ENCODE measurements around the gene CPA3. TPM values are rescaled to one million over a fixed set of nuclear protein-coding genes. Genes with fewer than 3 reads are reported as not detected.

Gene CPA3, protein sequence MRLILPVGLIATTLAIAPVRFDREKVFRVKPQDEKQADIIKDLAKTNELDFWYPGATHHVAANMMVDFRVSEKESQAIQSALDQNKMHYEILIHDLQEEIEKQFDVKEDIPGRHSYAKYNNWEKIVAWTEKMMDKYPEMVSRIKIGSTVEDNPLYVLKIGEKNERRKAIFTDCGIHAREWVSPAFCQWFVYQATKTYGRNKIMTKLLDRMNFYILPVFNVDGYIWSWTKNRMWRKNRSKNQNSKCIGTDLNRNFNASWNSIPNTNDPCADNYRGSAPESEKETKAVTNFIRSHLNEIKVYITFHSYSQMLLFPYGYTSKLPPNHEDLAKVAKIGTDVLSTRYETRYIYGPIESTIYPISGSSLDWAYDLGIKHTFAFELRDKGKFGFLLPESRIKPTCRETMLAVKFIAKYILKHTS
- 1 to 10 TPM in 3 of 4 donors, under 1 TPM in 1; 0.74 to 3.8 (median 1.3) TPM for total RNA-seq
- under 1 TPM; 0.34 to 0.68 (median 0.35) TPM for polyA plus RNA-seq
- long read RNA-seq, donor 1: 0 reads
- long read RNA-seq, donor 2: 0 reads

DNA sequence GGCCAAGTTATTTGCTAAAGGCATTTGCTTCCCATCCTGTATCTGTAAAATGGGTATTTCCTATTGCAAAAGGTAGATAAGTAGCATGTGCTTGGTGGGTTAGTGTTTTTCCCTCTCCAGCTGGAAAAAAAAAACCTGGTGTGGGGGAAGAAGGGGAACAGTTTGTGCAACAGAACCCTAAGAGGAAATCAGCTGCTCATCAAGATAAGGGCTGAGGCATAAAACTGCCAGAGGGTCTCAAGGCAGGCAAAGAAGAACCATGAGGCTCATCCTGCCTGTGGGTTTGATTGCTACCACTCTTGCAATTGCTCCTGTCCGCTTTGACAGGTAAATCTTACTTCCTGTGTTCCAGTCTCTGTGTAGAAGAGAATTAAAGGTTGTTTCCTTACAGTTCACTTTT, at the start of gene CPA3:
CPA3 (plus strand) TSS at position 248 of the 400 bp plus-strand sequence; CDS start at position 260, 12 bp downstream.
- DNase-seq: no peak
- intact Hi-C loops (cut with DNase I): loop anchor here in 1 of 2 donors (1.0 to 10.0 kb wide), 2 partner anchors 77 to 410 kb away; no protein-coding TSS in a partner anchor
- ATAC-seq: no peak
- Histone ChIP-seq H3K36me3 (ENCODE audit: insufficient read depth in 1 of 2, low read depth in 1 of 2) (no peaks in the 10 kb centered on the region), H3K4me3 (no peak within 1 kb of the TSS), H3K27me3 (ENCODE audit: insufficient read depth in 3 of 3, low read length in 2 of 3) (no peaks in the 10 kb centered on the region), H3K27ac (no peak within 1 kb of the TSS), H3K4me1 (peaks cover 16% of the 10 kb centered on the region), H3K9me3 (no peaks in the 10 kb centered on the region)
- 76 to 84% (median 83%) methylated on average over 1 of the region's 1 CpG for WGBS, 3 donors
- TF ChIP-seq, protein P1, sequence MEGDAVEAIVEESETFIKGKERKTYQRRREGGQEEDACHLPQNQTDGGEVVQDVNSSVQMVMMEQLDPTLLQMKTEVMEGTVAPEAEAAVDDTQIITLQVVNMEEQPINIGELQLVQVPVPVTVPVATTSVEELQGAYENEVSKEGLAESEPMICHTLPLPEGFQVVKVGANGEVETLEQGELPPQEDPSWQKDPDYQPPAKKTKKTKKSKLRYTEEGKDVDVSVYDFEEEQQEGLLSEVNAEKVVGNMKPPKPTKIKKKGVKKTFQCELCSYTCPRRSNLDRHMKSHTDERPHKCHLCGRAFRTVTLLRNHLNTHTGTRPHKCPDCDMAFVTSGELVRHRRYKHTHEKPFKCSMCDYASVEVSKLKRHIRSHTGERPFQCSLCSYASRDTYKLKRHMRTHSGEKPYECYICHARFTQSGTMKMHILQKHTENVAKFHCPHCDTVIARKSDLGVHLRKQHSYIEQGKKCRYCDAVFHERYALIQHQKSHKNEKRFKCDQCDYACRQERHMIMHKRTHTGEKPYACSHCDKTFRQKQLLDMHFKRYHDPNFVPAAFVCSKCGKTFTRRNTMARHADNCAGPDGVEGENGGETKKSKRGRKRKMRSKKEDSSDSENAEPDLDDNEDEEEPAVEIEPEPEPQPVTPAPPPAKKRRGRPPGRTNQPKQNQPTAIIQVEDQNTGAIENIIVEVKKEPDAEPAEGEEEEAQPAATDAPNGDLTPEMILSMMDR (IDR thresholded peaks at IDR 0.05): no peak

DNA sequence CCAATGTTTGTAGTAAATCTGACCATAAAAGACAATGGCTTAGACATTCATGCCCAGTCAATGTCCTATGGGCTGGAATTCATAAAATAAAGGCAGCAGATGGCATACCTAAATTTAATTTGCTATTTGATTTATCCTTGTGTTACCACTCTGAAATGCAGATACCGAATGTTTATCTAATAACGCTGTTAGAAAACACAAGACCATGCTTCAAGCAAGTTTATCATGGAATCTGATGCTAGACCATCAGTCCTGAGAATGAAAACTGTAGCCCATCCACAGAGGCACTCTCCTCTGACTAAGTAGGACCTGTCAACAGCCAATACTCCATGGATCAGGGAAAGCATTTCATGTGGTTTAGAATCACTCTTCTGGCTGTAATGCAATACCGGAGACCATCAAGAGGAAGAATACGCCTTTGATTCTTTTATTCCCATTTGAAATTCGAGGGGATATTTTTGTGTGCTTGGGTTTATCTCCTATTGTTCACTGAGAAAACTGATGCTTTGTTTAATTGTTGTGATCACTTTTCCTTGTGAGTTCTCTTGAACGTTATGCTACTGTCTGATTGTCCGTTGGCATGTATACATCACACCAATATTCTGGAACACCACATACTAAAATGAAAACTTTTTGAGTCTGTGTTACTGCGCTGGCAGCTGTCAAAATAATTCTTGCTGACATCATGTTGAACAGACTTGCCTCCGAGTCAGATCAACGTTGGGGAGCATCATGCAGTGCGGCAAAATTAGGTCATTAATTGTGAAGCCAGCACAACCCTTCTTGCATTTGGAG, 49.6 kb upstream of the CPA3 start:
- Histone ChIP-seq H3K4me3 (no peak overlapping the region), H3K9me3 (no peaks in the 10 kb centered on the region), H3K36me3 (ENCODE audit: insufficient read depth in 1 of 2, low read depth in 1 of 2) (no peaks in the 10 kb centered on the region), H3K4me1 (no peaks in the 10 kb centered on the region), H3K27me3 (ENCODE audit: insufficient read depth in 3 of 3, low read length in 2 of 3) (no peaks in the 10 kb centered on the region), H3K27ac (no peak overlapping the region)
- TF ChIP-seq, protein P1 (IDR thresholded peaks at IDR 0.05): no peak
- WGBS, 3 donors: 26 to 32% (median 28%) methylated on average over 11 of the region's 11 CpGs
- ATAC-seq: no peak
- DNase-seq: no peak
- intact Hi-C loops (cut with DNase I): no loop called here

GRCh38 chr3:148816427-148816826, 48.7 kb upstream of the CPA3 start:
- intact Hi-C loops (cut with DNase I): no loop called here
- Histone ChIP-seq H3K36me3 (ENCODE audit: insufficient read depth in 1 of 2, low read depth in 1 of 2) (no peaks in the 10 kb centered on the region), H3K9me3 (no peaks in the 10 kb centered on the region), H3K27ac (no peak overlapping the region), H3K4me1 (no peaks in the 10 kb centered on the region), H3K27me3 (ENCODE audit: insufficient read depth in 3 of 3, low read length in 2 of 3) (no peaks in the 10 kb centered on the region), H3K4me3 (no peak overlapping the region)
- WGBS, 3 donors: 41 to 49% (median 48%) methylated on average over 2 of the region's 2 CpGs
- DNase-seq (no peak), ATAC-seq (no peak)
- TF ChIP-seq, protein P1 (IDR thresholded peaks at IDR 0.05): no peak

- TF ChIP-seq, protein P1 (IDR thresholded peaks at IDR 0.05): no peak
- H3K27me3 ChIP-seq (ENCODE audit: insufficient read depth in 3 of 3, low read length in 2 of 3): no peaks in the 10 kb centered on the region
- 47 to 55% (median 47%) methylated on average over 3 of the region's 3 CpGs for WGBS, 3 donors
- intact Hi-C loops (cut with DNase I): no loop called here
- no peaks in the 10 kb centered on the region for H3K9me3 ChIP-seq
- H3K27ac ChIP-seq: no peak overlapping the region
- no peak for DNase-seq
- no peaks in the 10 kb centered on the region for H3K36me3 ChIP-seq (ENCODE audit: insufficient read depth in 1 of 2, low read depth in 1 of 2)
- no peak overlapping the region for H3K4me3 ChIP-seq
- H3K4me1 ChIP-seq: no peaks in the 10 kb centered on the region
- no peak for ATAC-seq
These were observed 48.0 kb upstream of the CPA3 start for GRCh38 chr3:148816981-148817525.

Data from psoas muscle (tissue), 8 donors.